CD4-positive, alpha-beta T cell (primary cell): ENCODE data around the gene RHOV. TPM values are rescaled to one million over a fixed set of nuclear protein-coding genes. Genes with fewer than 3 reads are reported as not detected.

Experiments
- ATAC-seq: fragments of 200-7000 bp; cut with Tn5 transposase; one replicate; pipeline ENCODE4 v1.10.0; 2022; ENCODE audit warnings: mild to moderate bottlenecking; ENCODE audit not compliant: poor library complexity
- CTCF ChIA-PET: fragments of 350-600 bp; sonication (Branson Sonifier 250); formaldehyde crosslinking; loops from one replicate; lab custom pipeline; 2021; ENCODE audit warnings: antibody characterized with exemption, inconsistent platforms; lab: Charles Lee
- POLR2A ChIA-PET: fragments of 350-600 bp; sonication (Branson Sonifier 250); formaldehyde crosslinking; loops from one replicate; lab custom pipeline; 2021; ENCODE audit warnings: antibody characterized with exemption, inconsistent platforms; lab: Charles Lee
- DNase-seq, 14 experiments: peaks; one replicate each; pipeline ENCODE4 v3.0.0-alpha.2; 2013 to 2020; ENCODE audit warnings: mixed read lengths in 2 of 14
- H3K27ac ChIP-seq, 2 donors: one replicate each; pipeline versions ENCODE4 v1.5.1 to v1.7.0; 2013; ENCODE audit warnings: low read length in 2 of 2, low read depth in 1 of 2, mild to moderate bottlenecking in 1 of 2
- H3K27me3 ChIP-seq, 2 experiments: 1 replicate in 1 of 2; 2 replicates in 1 of 2; pipeline versions ENCODE4 v1.6.1 to v1.7.0; 2013; ENCODE audit warnings: low read length in 2 of 2, control low read depth in 1 of 2, mild to moderate bottlenecking in 1 of 2, moderate library complexity in 1 of 2; ENCODE audit not compliant: insufficient read depth in 2 of 2, control insufficient read depth in 1 of 2
- H3K36me3 ChIP-seq: one replicate; pipeline ENCODE4 v1.6.1; 2013; ENCODE audit warnings: low read length, control low read depth; ENCODE audit not compliant: insufficient read depth
- H3K4me1 ChIP-seq: one replicate; pipeline ENCODE4 v1.6.1; 2013; ENCODE audit warnings: low read length, control low read depth; ENCODE audit not compliant: insufficient read depth
- H3K4me3 ChIP-seq: one replicate; pipeline ENCODE4 v1.5.1; 2013; ENCODE audit warnings: mild to moderate bottlenecking, low read length, moderate library complexity
- H3K9me3 ChIP-seq, 2 experiments: 1 replicate in 1 of 2; 2 replicates in 1 of 2; pipeline versions ENCODE4 v1.6.1 to v1.7.0; 2013; ENCODE audit warnings: low read length in 2 of 2, mild to moderate bottlenecking in 2 of 2, control low read depth in 1 of 2, moderate library complexity in 1 of 2; ENCODE audit not compliant: control insufficient read depth in 1 of 2, insufficient read depth in 1 of 2
- H3K27ac Mint-ChIP-seq: one replicate; pipeline ENCODE4 v1.8.0; 2020; ENCODE audit warnings: mixed read lengths
- H3K27me3 Mint-ChIP-seq: one replicate; pipeline ENCODE4 v1.8.0; 2021; ENCODE audit warnings: mixed read lengths
- H3K36me3 Mint-ChIP-seq: one replicate; pipeline ENCODE4 v1.8.0; 2021; ENCODE audit warnings: low read depth, mixed read lengths
- H3K4me1 Mint-ChIP-seq: one replicate; pipeline ENCODE4 v1.8.0; 2021; ENCODE audit warnings: low read depth, mixed read lengths
- H3K4me3 Mint-ChIP-seq: one replicate; pipeline ENCODE4 v1.8.0; 2020; ENCODE audit warnings: mild to moderate bottlenecking, mixed read lengths
- H3K9me3 Mint-ChIP-seq: one replicate; pipeline ENCODE4 v1.8.0; 2020; ENCODE audit warnings: mixed read lengths
- intact Hi-C, 2 experiments: fragments of 100-400 bp; cut with DNase I in 1 of 2; cut with micrococcal nuclease in 1 of 2; formaldehyde crosslinking; loops; one replicate each; pipeline versions ENCODE4 v1.15.1 to v1.9.0; 2023 to 2025; cut with DNase I, micrococcal nuclease
- total RNA-seq, 174 experiments: library from RNA in 2 of 174; stranded (reverse) in 2 of 174; gene quantifications; one replicate each; pipeline ENCODE4 v1.2.3 and lab custom pipeline; 2021 to 2026
- TF ChIP-seq, protein P1 (sequence below): fragments of 200-600 bp; IDR thresholded peaks from one replicate; pipeline ENCODE4 v1.8.0; 2022; ENCODE audit warnings: antibody characterized with exemption, mild to moderate bottlenecking

RHOV gene
- total RNA-seq, 2 experiments from 2014 or later = 0.36 TPM

GRCh38 chr15:40889112-40889511, 15.1 kb upstream of the RHOV start:
- intact Hi-C loops = no loop called here
- H3K9me3 Mint-ChIP-seq = no peaks in the 10 kb centered on the region
- Histone ChIP-seq H3K36me3 (no peaks in the 10 kb centered on the region), H3K4me1 (peaks cover 23% of the 10 kb centered on the region), H3K27me3 (no peaks in the 10 kb centered on the region), H3K27ac (no peak overlapping the region), H3K9me3 (no peaks in the 10 kb centered on the region), H3K4me3 (no peak overlapping the region)
- H3K4me1 Mint-ChIP-seq = peaks cover 23% of the 10 kb centered on the region
- no peak overlapping the region for H3K27ac Mint-ChIP-seq
- H3K36me3 Mint-ChIP-seq = peaks cover under 1% of the 10 kb centered on the region
- no peak overlapping the region for H3K4me3 Mint-ChIP-seq
- peaks cover 4% of the 10 kb centered on the region for H3K27me3 Mint-ChIP-seq
- ChIA-PET CTCF (interaction anchor here (5.8 kb wide), 1 partner anchor 31 kb away, joined by 54 read pairs; no protein-coding TSS in a partner anchor), POLR2A (no interaction called here)
- TF ChIP-seq, protein P1, sequence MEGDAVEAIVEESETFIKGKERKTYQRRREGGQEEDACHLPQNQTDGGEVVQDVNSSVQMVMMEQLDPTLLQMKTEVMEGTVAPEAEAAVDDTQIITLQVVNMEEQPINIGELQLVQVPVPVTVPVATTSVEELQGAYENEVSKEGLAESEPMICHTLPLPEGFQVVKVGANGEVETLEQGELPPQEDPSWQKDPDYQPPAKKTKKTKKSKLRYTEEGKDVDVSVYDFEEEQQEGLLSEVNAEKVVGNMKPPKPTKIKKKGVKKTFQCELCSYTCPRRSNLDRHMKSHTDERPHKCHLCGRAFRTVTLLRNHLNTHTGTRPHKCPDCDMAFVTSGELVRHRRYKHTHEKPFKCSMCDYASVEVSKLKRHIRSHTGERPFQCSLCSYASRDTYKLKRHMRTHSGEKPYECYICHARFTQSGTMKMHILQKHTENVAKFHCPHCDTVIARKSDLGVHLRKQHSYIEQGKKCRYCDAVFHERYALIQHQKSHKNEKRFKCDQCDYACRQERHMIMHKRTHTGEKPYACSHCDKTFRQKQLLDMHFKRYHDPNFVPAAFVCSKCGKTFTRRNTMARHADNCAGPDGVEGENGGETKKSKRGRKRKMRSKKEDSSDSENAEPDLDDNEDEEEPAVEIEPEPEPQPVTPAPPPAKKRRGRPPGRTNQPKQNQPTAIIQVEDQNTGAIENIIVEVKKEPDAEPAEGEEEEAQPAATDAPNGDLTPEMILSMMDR = no peak
- no peak for ATAC-seq
- no peak for DNase-seq

GRCh38 chr15:40886586-40886985, 12.6 kb upstream of the RHOV start:
- ATAC-seq = no peak
- no peak overlapping the region for H3K27ac Mint-ChIP-seq
- no peaks in the 10 kb centered on the region for H3K36me3 Mint-ChIP-seq
- POLR2A ChIA-PET = no interaction called here
- DNase-seq = no peak
- no peak overlapping the region for H3K27ac ChIP-seq
- H3K4me1 ChIP-seq = peaks cover 9% of the 10 kb centered on the region
- intact Hi-C loops = no loop called here
- no peaks in the 10 kb centered on the region for H3K27me3 ChIP-seq
- no peaks in the 10 kb centered on the region for H3K9me3 Mint-ChIP-seq
- H3K36me3 ChIP-seq = no peaks in the 10 kb centered on the region
- H3K4me1 Mint-ChIP-seq = peaks cover 10% of the 10 kb centered on the region
- CTCF ChIA-PET = interaction anchor here (1.1 to 1.5 kb wide), 2 partner anchors 7 to 29 kb away, joined by 3 read pairs; partner anchors contain the start of gene VPS18
- no peak overlapping the region for H3K4me3 Mint-ChIP-seq
- TF ChIP-seq, protein P1 = no peak
- H3K9me3 ChIP-seq = no peaks in the 10 kb centered on the region
- H3K27me3 Mint-ChIP-seq = peaks cover 4% of the 10 kb centered on the region
- H3K4me3 ChIP-seq = no peak overlapping the region

GRCh38 chr15:40881351-40881750, 7.3 kb upstream of the RHOV start:
- peaks cover 4% of the 10 kb centered on the region for H3K27me3 Mint-ChIP-seq
- Histone ChIP-seq H3K36me3 (no peaks in the 10 kb centered on the region), H3K4me1 (peaks cover 8% of the 10 kb centered on the region), H3K27ac (no peak overlapping the region), H3K9me3 (no peaks in the 10 kb centered on the region), H3K27me3 (no peaks in the 10 kb centered on the region), H3K4me3 (no peak overlapping the region)
- ChIA-PET CTCF (interaction anchor here (1.4 to 2.0 kb wide), 2 partner anchors 13 to 24 kb away, joined by 3 to 10 read pairs; partner anchors contain the start of gene VPS18), POLR2A (no interaction called here)
- TF ChIP-seq, protein P1 = no peak
- peaks cover 10% of the 10 kb centered on the region for H3K4me1 Mint-ChIP-seq
- H3K36me3 Mint-ChIP-seq = no peaks in the 10 kb centered on the region
- intact Hi-C loops = no loop called here
- ATAC-seq (no peak), DNase-seq (no peak)
- H3K4me3 Mint-ChIP-seq = no peak overlapping the region
- no peak overlapping the region for H3K27ac Mint-ChIP-seq
- no peaks in the 10 kb centered on the region for H3K9me3 Mint-ChIP-seq
